GM12891 (cell line): ENCODE results near the gene PLXND1.

ENCODE experiments used
- PAX5 ChIP-seq: IDR thresholded peaks from 2 replicates; pipeline ENCODE4 v1.6.1; 2011; ENCODE audit warnings: low read length, moderate library complexity, mild to moderate bottlenecking; ENCODE audit not compliant: insufficient read depth, severe bottlenecking
- POLR2A ChIP-seq: IDR thresholded peaks from 2 replicates; pipeline ENCODE4 v1.6.1; 2011; ENCODE audit warnings: low read depth, low read length, control low read depth
- POLR2AphosphoS5 ChIP-seq: IDR thresholded peaks from 2 replicates; pipeline ENCODE4 v1.6.1; 2011; ENCODE audit warnings: low read depth, low read length, control low read depth
- POU2F2 ChIP-seq: IDR thresholded peaks from 2 replicates; pipeline ENCODE4 v1.6.1; 2011; ENCODE audit warnings: low read depth, mild to moderate bottlenecking, control low read depth, low read length, moderate library complexity
- SPI1 ChIP-seq: IDR thresholded peaks from 2 replicates; pipeline ENCODE4 v1.6.1; 2011; ENCODE audit warnings: low read depth, low read length, control low read depth
- TAF1 ChIP-seq: IDR thresholded peaks from 2 replicates; pipeline ENCODE4 v1.6.1; 2011; ENCODE audit warnings: low read depth, low read length, control low read depth

- TF ChIP-seq SPI1 (no peak), POLR2AphosphoS5 (no peak), POLR2A (no peak), PAX5 (no peak), TAF1 (no peak), POU2F2 (no peak)
Measured at GRCh38 chr3:129594907-129595390, 11.5 kb downstream of the PLXND1 start.
